MM.1S (cell line): ENCODE measurements around the gene GFAP.

Experiments used
- DNase-seq: peaks from one replicate; pipeline ENCODE4 v3.0.0-alpha.2; 2015
- H2AFZ ChIP-seq: fragments of 300-600 bp; sonication (generic); 2 replicates; pipeline ENCODE4 v1.6.0; 2016; ENCODE audit warnings: antibody characterized with exemption, low read length
- H3F3A ChIP-seq: fragments of 300-600 bp; sonication (generic); 2 replicates; pipeline ENCODE4 v1.6.1; 2016; ENCODE audit warnings: mild to moderate bottlenecking, antibody characterized with exemption, low read length, moderate library complexity, mixed read lengths; ENCODE audit not compliant: insufficient read depth
- H3K27ac ChIP-seq: fragments of 300-600 bp; sonication (generic); 2 replicates; pipeline ENCODE4 v1.5.1; 2016; ENCODE audit warnings: mild to moderate bottlenecking, low read length
- H3K27me3 ChIP-seq: fragments of 300-600 bp; sonication (generic); replicated peaks from 2 replicates; pipeline ENCODE4 v1.6.0; 2016; ENCODE audit warnings: low read length; ENCODE audit not compliant: insufficient read depth
- H3K36me3 ChIP-seq: fragments of 300-600 bp; sonication (generic); replicated peaks from 2 replicates; pipeline ENCODE4 v1.6.1; 2016; ENCODE audit warnings: mild to moderate bottlenecking, low read length, mixed read lengths; ENCODE audit not compliant: insufficient read depth
- H3K4me1 ChIP-seq: fragments of 300-600 bp; sonication (generic); 2 replicates; pipeline ENCODE4 v1.6.1; 2016; ENCODE audit warnings: low read length, mixed read lengths
- H3K4me2 ChIP-seq: fragments of 300-600 bp; sonication (generic); 2 replicates; pipeline ENCODE4 v1.6.0; 2016; ENCODE audit warnings: low read depth, low read length
- H3K4me3 ChIP-seq: fragments of 300-600 bp; sonication (generic); 2 replicates; pipeline ENCODE4 v1.5.1; 2016; ENCODE audit warnings: low read length, mixed read lengths
- H3K79me2 ChIP-seq: fragments of 300-600 bp; sonication (generic); 2 replicates; pipeline ENCODE4 v1.6.1; 2016; ENCODE audit warnings: mixed run types, low read length, mixed read lengths
- H3K9ac ChIP-seq: fragments of 300-600 bp; sonication (generic); 2 replicates; pipeline ENCODE4 v1.6.1; 2016; ENCODE audit warnings: low read length, mixed read lengths
- H3K9me2 ChIP-seq: fragments of 300-600 bp; sonication (generic); replicated peaks from 2 replicates; pipeline ENCODE4 v1.6.1; 2016; ENCODE audit warnings: mild to moderate bottlenecking, low read length, mixed read lengths; ENCODE audit not compliant: insufficient read depth
- H3K9me3 ChIP-seq: fragments of 300-600 bp; sonication (generic); replicated peaks from 2 replicates; pipeline ENCODE4 v1.6.1; 2016; ENCODE audit warnings: mild to moderate bottlenecking, low read length, mixed read lengths; ENCODE audit not compliant: insufficient read depth
- H4K20me1 ChIP-seq: fragments of 300-600 bp; sonication (generic); 2 replicates; pipeline ENCODE4 v1.6.1; 2016; ENCODE audit warnings: mild to moderate bottlenecking, low read length, moderate library complexity, mixed read lengths; ENCODE audit not compliant: insufficient read depth
- CTCF ChIP-seq: fragments of 300-600 bp; sonication (generic); IDR thresholded peaks from 2 replicates; pipeline ENCODE4 v1.5.1; 2016; ENCODE audit warnings: antibody characterized with exemption, low read length, mixed read lengths
- EZH2 ChIP-seq: fragments of 300-600 bp; sonication (generic); optimal IDR thresholded peaks from 2 replicates; pipeline ENCODE3; 2017; ENCODE audit warnings: low read depth, mild to moderate bottlenecking, antibody characterized with exemption, low read length, mixed read lengths
- EZH2phosphoT487 ChIP-seq: fragments of 300-600 bp; sonication (generic); IDR thresholded peaks from 2 replicates; pipeline ENCODE4 v1.6.1; 2018; ENCODE audit warnings: antibody characterized with exemption, low read length

The GFAP gene

GRCh38 chr17:44894642-44895041 is 20.7 kb downstream of the GFAP start:
- H3K27ac ChIP-seq: no peak overlapping the region
- no peak overlapping the region for H3K4me3 ChIP-seq
- peaks cover 88% of the 10 kb centered on the region for H3K79me2 ChIP-seq
- H3F3A ChIP-seq: 0 out of 2 replicates have a peak, but pooled peaks cover 8% of the 10 kb centered on the region
- DNase-seq: no peak
- no peaks in the 10 kb centered on the region for H4K20me1 ChIP-seq
- no peaks in the 10 kb centered on the region for H3K27me3 ChIP-seq
- H3K4me1 ChIP-seq: no peaks in the 10 kb centered on the region
- H3K9me3 ChIP-seq: no peaks in the 10 kb centered on the region
- H2AFZ ChIP-seq: no peak overlapping the region
- no peak for TF ChIP-seq EZH2
- no peak for TF ChIP-seq EZH2phosphoT487
- no peak for TF ChIP-seq CTCF
- H3K9ac ChIP-seq: no peak overlapping the region
- H3K36me3 ChIP-seq: 0 out of 2 replicates have a peak, but pooled peaks cover 3% of the 10 kb centered on the region
- no peaks in the 10 kb centered on the region for H3K9me2 ChIP-seq
- no peak overlapping the region for H3K4me2 ChIP-seq

GRCh38 chr17:44892250-44892649 is 23.1 kb downstream of the GFAP start:
- peaks cover 93% of the 10 kb centered on the region for H3K79me2 ChIP-seq
- H3K36me3 ChIP-seq: 0 out of 2 replicates have a peak, but pooled peaks cover 3% of the 10 kb centered on the region
- H3K4me2 ChIP-seq: no peak overlapping the region
- no peak for DNase-seq
- TF ChIP-seq EZH2phosphoT487: no peak
- no peak for TF ChIP-seq CTCF
- no peak for TF ChIP-seq EZH2
- no peaks in the 10 kb centered on the region for H3K4me1 ChIP-seq
- no peaks in the 10 kb centered on the region for H3K9me2 ChIP-seq
- no peaks in the 10 kb centered on the region for H3F3A ChIP-seq
- H3K4me3 ChIP-seq: no peak overlapping the region
- H3K27ac ChIP-seq: no peak overlapping the region
- H3K9ac ChIP-seq: no peak overlapping the region
- no peak overlapping the region for H2AFZ ChIP-seq
- no peaks in the 10 kb centered on the region for H4K20me1 ChIP-seq
- no peaks in the 10 kb centered on the region for H3K9me3 ChIP-seq
- H3K27me3 ChIP-seq: no peaks in the 10 kb centered on the region

- no peak overlapping the region for H3K4me2 ChIP-seq
- no peaks in the 10 kb centered on the region for H3K27me3 ChIP-seq
- H3K4me1 ChIP-seq: no peaks in the 10 kb centered on the region
- no peak overlapping the region for H3K9ac ChIP-seq
- peaks cover 70% of the 10 kb centered on the region for H3K79me2 ChIP-seq
- H3K9me2 ChIP-seq: no peaks in the 10 kb centered on the region
- peaks cover 3% of the 10 kb centered on the region; the same call in 1 of the 2 replicates for H3K36me3 ChIP-seq
- DNase-seq: no peak
- TF ChIP-seq CTCF (no peak), EZH2phosphoT487 (no peak), EZH2 (no peak)
- H3K9me3 ChIP-seq: no peaks in the 10 kb centered on the region
- H3K27ac ChIP-seq: no peak overlapping the region
- H3K4me3 ChIP-seq: no peak overlapping the region
- H4K20me1 ChIP-seq: no peaks in the 10 kb centered on the region
- H3F3A ChIP-seq: no peaks in the 10 kb centered on the region
- H2AFZ ChIP-seq: no peak overlapping the region
Measured at GRCh38 chr17:44889003-44889402, 26.3 kb downstream of the GFAP start.
